MCF 10A (cell line): Measurements from ENCODE around the gene TPSB2. TPM values are rescaled to one million over a fixed set of nuclear protein-coding genes. Genes with fewer than 3 reads are reported as not detected.

Source experiments
- BruUV-seq: library from RNA; stranded (reverse); fragments of 400-500 nt; replicated peaks from 2 replicates; lab custom pipeline; 2021; lab: Mats Ljungman, UMichigan
- CTCF ChIA-PET: fragments of 300-600 bp; sonication (Branson Sonifier 250); formaldehyde crosslinking; extraction: SDS; loops from one replicate; lab custom pipeline; 2021; ENCODE audit warnings: antibody characterized with exemption, inconsistent platforms; lab: Yijun Ruan, JAX
- POLR2A ChIA-PET: fragments of 300-600, 350-650 bp; sonication (Branson Sonifier 250); formaldehyde crosslinking; extraction: SDS; loops from one replicate; lab custom pipeline; 2020; ENCODE audit warnings: antibody characterized with exemption, inconsistent platforms; lab: Yijun Ruan, JAX
- DNase-seq: peaks from one replicate; pipeline ENCODE4 v3.0.0-alpha.2; 2018; ENCODE audit not compliant: unreplicated experiment
- H3K27ac Mint-ChIP-seq: one replicate; pipeline ENCODE4 v1.8.0; 2022; ENCODE audit warnings: mild to moderate bottlenecking, low read depth, mixed read lengths; ENCODE audit not compliant: unreplicated experiment
- H3K27me3 Mint-ChIP-seq: one replicate; pipeline ENCODE4 v1.8.0; 2022; ENCODE audit warnings: mixed read lengths; ENCODE audit not compliant: insufficient read depth, unreplicated experiment
- H3K36me3 Mint-ChIP-seq: one replicate; pipeline ENCODE4 v1.8.0; 2022; ENCODE audit warnings: mild to moderate bottlenecking, moderate library complexity, mixed read lengths; ENCODE audit not compliant: insufficient read depth, unreplicated experiment
- H3K4me1 Mint-ChIP-seq: one replicate; pipeline ENCODE4 v1.8.0; 2022; ENCODE audit warnings: mixed read lengths; ENCODE audit not compliant: insufficient read depth, unreplicated experiment
- H3K4me3 Mint-ChIP-seq: one replicate; pipeline ENCODE4 v1.8.0; 2022; ENCODE audit warnings: mild to moderate bottlenecking, moderate library complexity, mixed read lengths; ENCODE audit not compliant: unreplicated experiment
- H3K9me3 Mint-ChIP-seq: one replicate; pipeline ENCODE4 v1.8.0; 2022; ENCODE audit warnings: mixed read lengths; ENCODE audit not compliant: unreplicated experiment
- CTCF ChIP-seq: fragments of 200-600 bp; IDR thresholded peaks from one replicate; pipeline ENCODE4 v1.8.0; 2022; ENCODE audit warnings: antibody characterized with exemption, mild to moderate bottlenecking; ENCODE audit not compliant: unreplicated experiment
- intact Hi-C: fragments of 100-400 bp; cut with micrococcal nuclease; formaldehyde crosslinking; loops from 2 replicates; pipeline ENCODE4 v1.14.1; 2022
- total RNA-seq: library from RNA; stranded (reverse); gene quantifications from 2 replicates; pipeline ENCODE4 v1.2.3, GENCODE V29; 2022

TPSB2 gene
- total RNA-seq, 1 experiment from 2014 or later = not detected

DNA sequence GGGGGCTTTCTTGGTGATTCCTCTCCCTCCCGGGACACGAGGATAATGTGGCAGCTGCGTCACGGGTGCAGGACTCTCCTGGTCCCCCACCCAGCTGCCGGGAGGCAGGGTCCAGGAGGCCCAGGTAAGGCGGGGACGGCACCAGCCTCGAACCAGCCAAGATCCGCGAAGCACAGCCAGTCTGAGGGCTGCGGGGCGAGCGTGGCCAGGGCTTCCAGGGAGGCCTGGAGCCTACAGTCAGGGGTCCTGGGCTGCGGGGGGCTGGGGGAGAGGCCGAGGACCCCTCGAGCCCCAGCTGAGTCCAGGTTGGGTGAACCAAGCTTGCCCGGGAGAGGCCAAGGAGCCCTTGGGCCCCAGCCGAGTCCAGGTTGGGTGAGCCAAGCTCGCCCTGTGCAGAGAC, 35.8 kb upstream of the TPSB2 start:
- no TSS peak for BruUV-seq
- intact Hi-C loops = no loop called here
- Mint-ChIP-seq H3K4me1 (no peaks in the 10 kb centered on the region), H3K36me3 (no peaks in the 10 kb centered on the region), H3K27ac (no peak overlapping the region), H3K4me3 (no peak overlapping the region), H3K9me3 (peaks cover 8% of the 10 kb centered on the region), H3K27me3 (peaks cover 33% of the 10 kb centered on the region)
- no peak for DNase-seq
- ChIA-PET POLR2A (no interaction called here), CTCF (no interaction called here)
- TF ChIP-seq CTCF = no peak

DNA sequence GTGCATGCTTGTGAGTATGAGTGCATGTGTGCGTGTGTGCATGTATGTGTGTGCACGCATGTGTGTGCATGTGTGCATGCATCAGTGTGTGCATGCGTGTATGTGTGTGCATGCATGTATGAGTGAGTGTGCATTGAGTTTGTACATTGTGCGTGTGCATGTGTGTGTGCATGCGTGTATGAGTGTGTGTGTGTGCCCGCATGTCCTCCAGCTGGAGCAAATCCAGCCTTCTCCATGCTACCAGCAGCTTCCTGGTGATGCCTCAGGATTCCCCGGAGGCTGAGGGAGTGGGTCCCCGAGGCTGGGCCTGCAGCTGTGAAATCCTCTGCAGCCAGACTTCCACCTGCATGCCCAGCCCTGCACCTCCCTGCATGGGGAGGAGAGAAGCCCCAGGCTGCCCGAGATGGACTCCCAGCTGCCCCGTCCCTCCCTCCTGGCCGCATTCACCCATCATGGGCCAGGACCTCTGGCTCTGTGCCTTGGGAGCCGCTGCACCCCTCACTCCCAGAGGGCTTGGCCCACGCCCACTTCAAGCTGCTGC, 35.2 kb upstream of the TPSB2 start:
- no peak for TF ChIP-seq CTCF
- DNase-seq = no peak
- intact Hi-C loops = no loop called here
- CTCF ChIA-PET = no interaction called here
- BruUV-seq = no TSS peak
- no peak overlapping the region for H3K27ac Mint-ChIP-seq
- peaks cover 40% of the 10 kb centered on the region for H3K27me3 Mint-ChIP-seq
- peaks cover 8% of the 10 kb centered on the region for H3K9me3 Mint-ChIP-seq
- H3K4me3 Mint-ChIP-seq = no peak overlapping the region
- POLR2A ChIA-PET = no interaction called here
- H3K4me1 Mint-ChIP-seq = no peaks in the 10 kb centered on the region
- H3K36me3 Mint-ChIP-seq = no peaks in the 10 kb centered on the region

DNA sequence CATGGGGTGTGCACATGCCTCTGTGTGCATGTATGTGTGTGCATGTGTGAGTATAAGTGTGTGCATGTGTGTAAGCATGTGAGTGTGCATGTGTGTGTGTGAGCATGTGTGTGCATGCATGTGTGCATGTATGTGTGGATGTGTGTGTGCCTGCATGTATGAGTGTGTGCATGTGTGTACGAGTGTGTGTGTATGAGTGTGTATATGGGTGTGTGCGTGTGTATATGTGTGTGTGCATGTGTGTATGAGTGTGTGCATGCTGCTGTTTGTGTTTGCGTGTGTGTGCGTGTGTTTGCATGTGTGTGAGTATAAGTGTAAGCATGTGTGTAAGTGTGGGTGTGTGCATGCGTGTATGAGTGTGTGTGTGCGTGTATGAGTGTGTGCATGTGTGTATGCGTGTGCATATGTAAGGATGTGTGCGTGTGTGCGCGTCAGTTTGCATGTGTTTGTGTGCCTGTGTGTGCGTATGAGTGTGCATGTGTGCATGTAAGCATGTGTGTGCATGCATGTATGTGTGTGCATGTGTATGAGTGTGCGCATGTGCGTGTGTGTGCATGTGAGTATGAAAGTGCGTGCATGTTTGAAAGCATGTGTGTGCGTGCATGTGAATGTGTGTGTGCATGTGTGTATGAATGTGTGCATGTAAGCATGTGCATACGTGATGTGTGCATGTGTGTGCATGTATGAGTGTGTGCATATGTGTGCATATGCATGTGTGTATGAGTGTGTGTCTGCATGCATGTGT, 34.5 kb upstream of the TPSB2 start:
- no peak for TF ChIP-seq CTCF
- CTCF ChIA-PET = interaction anchor here (0.6 kb wide), 1 partner anchor 213 kb away, joined by 6 read pairs; no protein-coding TSS in a partner anchor
- Mint-ChIP-seq H3K27me3 (peaks cover 46% of the 10 kb centered on the region), H3K27ac (no peak overlapping the region), H3K4me1 (no peaks in the 10 kb centered on the region), H3K9me3 (peaks cover 8% of the 10 kb centered on the region), H3K4me3 (no peak overlapping the region), H3K36me3 (no peaks in the 10 kb centered on the region)
- no peak for DNase-seq
- no TSS peak for BruUV-seq
- POLR2A ChIA-PET = no interaction called here
- intact Hi-C loops = no loop called here

DNA sequence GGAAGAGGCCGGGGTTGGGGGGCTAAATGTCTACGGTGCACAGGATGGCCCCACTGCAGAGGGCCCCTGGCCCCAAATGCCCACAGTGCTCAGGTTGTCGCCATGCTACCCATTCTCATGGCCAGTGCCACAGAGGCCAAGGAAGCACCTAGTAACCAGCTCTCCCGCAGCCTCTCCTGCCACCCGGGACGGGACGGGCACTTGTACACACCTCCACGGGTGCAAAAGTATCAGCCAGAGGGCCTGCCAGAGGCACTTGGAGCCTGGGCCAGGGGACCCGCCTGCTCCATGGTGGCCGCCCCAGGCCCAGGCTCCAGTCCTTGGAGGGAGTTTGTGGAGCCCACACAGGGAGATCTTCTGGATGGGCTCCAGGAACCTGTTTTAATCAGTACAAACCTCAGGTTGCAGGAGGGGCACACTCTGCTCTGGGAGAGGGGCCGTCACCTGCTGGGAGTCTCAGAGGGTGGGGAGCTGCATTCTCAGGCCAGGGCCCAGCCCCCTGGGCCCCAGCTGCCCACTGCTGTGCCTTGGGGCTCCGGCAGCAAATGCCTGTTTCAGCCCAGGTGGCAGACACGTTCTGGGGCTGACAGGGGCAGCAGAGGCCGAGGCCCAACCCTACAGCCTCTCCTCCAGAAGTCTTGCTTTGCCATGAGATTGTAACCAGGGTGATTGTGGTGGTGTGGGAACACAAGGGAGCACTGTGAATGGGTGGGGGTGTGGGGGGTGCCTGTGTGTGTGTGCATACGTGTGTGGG, 33.8 kb upstream of the TPSB2 start:
- Mint-ChIP-seq H3K27ac (no peak overlapping the region), H3K4me1 (no peaks in the 10 kb centered on the region), H3K4me3 (no peak overlapping the region), H3K27me3 (peaks cover 53% of the 10 kb centered on the region), H3K9me3 (peaks cover 8% of the 10 kb centered on the region), H3K36me3 (no peaks in the 10 kb centered on the region)
- intact Hi-C loops = no loop called here
- BruUV-seq = no TSS peak
- ChIA-PET POLR2A (no interaction called here), CTCF (interaction anchor here (0.6 kb wide), 1 partner anchor 212 kb away, joined by 6 read pairs; no protein-coding TSS in a partner anchor)
- no peak for DNase-seq
- no peak for TF ChIP-seq CTCF
